HG02798 (cell line): ENCODE results near the gene ATP6V1B1.
A peak's percentile ranks its signal among the peaks of the same experiment; 100 is the strongest.

ENCODE experiments used
- ATAC-seq: cut with Tn5 transposase; IDR thresholded peaks from one replicate; pipeline ENCODE4 v1.9.1; 2021; ENCODE audit warnings: mild to moderate bottlenecking; ENCODE audit not compliant: unreplicated experiment, poor library complexity

ATP6V1B1 gene

DNA sequence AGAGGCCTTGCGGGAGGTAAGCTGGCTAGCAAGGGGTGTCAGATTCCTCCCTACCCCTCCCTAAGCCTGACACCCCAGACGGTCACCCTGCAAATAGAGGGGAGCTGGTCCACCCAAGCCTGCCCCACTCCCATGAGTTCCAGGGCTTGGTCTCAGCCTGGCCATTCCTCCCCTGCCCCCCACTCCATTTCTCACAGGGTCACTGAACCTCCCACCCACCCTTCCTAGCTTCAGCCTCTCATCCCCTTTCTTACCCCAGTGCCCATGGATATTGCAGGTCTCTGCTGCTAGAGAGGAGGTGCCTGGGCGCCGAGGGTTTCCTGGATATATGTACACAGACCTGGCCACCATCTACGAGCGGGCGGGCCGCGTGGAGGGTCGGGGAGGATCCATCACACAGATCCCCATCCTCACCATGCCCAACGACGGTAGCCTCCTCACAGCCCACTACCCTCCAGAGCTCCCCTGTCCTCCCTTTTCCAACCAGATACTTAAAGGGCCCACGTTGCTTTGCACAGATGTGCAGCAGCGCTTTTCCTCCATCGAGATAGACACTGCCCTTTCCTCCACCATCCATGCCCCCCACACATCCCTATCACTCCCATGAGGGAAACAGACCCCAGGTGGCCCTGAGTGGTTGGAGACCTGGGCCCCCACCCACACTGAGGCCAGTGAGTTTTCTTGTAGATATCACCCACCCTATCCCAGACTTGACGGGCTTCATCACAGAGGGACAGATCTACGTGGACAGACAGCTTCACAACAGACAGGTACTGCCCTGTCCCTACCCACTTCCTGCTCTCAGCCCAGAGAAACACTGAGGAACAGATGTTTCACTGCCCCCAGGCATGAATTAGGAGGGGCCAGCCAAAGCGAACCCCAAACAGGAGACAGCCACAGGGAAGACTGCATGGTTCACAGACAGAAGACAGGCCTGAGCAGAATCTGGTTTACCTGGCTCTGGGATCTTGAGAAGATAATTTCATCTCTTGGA lies 27.5 kb downstream of the ATP6V1B1 start:
- no peak for ATAC-seq

- no peak for ATAC-seq
Observed at GRCh38 chr2:70964133-70964532, 28.4 kb downstream of the ATP6V1B1 start.

- ATAC-seq, result peak; percentile 87
Observed at GRCh38 chr2:70964596-70965386, 29.1 kb downstream of the ATP6V1B1 start.

GRCh38 chr2:70965506-70965905 lies 29.8 kb downstream of the ATP6V1B1 start:
- no peak for ATAC-seq

DNA sequence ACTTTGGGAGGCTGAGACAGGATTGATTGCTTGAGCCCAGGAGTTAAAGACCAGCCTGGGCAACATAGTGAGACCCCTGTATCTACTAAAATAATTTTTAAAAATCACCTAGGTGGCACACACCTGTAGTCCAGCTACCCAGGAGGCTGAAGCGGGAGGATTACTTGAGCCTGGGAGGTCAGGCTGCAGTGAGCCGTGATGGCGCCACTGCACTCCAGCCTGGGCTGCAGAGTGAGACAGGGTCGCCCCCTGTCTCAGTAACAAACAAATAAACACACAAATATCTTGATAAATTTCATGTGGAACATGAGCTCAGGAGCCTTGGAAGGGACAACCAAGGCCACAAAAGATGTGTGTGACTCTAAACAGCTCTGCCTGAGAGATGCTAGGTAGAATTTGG lies 31.0 kb downstream of the ATP6V1B1 start:
- ATAC-seq, result no peak

GRCh38 chr2:70967189-70967588 lies 31.5 kb downstream of the ATP6V1B1 start:
- no peak for ATAC-seq

DNA sequence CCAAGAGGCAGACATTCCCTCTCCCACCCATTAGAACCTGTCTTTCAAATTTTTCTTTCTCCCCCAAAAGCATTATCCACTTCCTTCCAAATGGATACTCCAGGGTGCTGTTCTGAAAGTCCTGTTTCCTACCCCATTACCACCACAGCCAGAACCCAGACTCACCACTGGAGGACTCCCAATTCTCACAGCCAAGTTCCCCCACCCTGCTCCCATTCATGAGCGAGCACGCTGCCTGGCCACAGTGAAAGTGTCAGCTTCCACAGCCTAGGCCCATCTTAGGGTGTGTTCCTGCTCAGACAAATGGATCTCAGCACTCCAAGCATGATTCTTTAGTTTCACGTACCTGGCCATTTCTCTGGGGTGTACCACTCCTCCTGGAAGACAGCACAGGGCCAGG lies 38.9 kb downstream of the ATP6V1B1 start:
- no peak for ATAC-seq

DNA sequence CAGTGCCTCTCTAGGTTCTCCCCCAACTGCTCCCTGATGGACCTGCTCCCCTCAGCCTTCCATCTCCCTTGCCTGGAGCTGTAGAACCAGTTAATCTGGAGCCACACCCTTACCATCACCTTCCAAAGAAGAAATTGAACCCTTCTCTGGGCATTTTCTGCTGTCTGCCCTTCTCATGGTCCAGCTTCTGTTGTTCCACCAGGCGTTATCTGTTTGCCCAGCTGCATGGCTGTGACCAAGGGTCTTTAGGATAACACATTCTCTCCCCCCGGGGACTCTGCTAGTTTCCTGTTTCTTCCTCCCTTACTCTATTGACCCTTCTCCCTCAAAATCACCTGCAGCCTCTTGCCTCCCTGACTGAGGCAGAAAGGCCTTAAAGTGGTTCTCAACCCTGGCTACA lies 39.5 kb downstream of the ATP6V1B1 start:
- no peak for ATAC-seq

- no peak for ATAC-seq
Observed at GRCh38 chr2:70977605-70978205, 42.0 kb downstream of the ATP6V1B1 start.

GRCh38 chr2:70978341-70979179 lies 42.9 kb downstream of the ATP6V1B1 start, which contains the start of gene ANKRD53:
ANKRD53 (plus strand) TSS chr2:70978630; CDS start chr2:70978646, 16 bp downstream.
- ATAC-seq, result peak; percentile 43

GRCh38 chr2:70979180-70979488 lies 43.4 kb downstream of the ATP6V1B1 start:
- ATAC-seq, result no peak

GRCh38 chr2:70979626-70980025 lies 43.9 kb downstream of the ATP6V1B1 start:
- no peak for ATAC-seq

- no peak for ATAC-seq
Observed at GRCh38 chr2:70981421-70981820, 45.7 kb downstream of the ATP6V1B1 start.

DNA sequence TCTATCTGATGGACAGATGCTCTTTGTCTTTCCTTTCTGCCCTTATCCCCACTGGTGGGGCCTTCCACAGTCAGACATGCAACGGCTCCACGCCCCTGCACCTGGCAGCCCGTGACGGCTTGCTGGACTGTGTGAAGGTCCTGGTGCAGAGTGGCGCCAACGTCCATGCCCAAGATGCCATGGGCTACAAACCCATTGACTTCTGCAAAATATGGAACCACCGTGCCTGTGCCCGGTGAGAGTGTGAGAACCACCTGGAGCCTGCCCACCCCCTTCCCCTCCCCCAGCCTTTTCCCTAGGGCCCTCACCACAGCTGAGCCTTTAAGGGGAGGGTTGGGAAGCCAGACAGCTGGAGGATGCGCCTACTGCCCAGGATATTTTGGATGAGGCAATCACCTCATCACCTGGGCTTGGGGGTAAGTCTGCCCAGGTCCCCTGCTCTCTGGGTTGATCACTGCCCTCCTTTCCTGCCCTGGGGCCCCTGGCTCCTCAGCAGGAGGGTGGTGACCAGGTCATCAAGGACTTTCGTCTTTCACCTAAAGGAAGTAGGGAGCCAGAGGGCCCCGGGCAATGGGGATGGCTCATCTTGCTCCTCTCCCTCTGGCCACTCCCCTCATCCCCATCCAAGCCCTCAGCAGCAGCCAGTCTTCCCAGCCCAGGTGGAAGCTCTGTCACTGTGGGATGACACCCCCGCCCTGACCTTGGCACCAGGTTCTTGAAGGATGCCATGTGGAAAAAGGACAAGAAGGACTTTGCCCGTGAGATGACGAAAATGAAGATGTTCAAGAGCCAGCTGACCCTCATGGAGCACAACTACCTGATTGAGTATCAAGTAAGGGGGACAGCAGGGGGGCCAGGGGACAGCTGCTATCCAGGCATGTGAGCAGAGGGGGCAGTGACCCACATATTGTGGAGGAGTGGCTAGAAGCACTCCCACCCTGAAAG lies 46.4 kb downstream of the ATP6V1B1 start:
- ATAC-seq, result no peak

- ATAC-seq, result no peak
Observed at GRCh38 chr2:70982971-70983370, 47.3 kb downstream of the ATP6V1B1 start.

- ATAC-seq, result no peak
Observed at GRCh38 chr2:70983506-70984227, 48.0 kb downstream of the ATP6V1B1 start.

DNA sequence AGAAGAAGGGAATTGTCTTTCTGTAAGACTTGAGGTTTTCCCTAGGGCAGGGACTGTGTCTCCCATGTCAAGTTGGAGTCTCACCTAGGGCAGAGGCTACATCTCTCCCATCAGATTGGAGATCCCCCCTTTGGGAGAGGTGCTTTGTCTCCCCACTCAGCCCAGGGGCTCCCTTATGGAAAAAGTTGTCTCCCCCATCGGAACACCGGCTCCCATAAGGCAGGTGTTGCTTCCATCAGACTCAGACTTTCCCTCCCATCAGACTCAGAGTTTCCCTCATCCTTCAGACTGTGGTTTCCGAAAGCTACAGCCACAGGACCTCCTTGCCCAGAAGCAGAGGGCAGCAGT lies 48.5 kb downstream of the ATP6V1B1 start:
- no peak for ATAC-seq

DNA sequence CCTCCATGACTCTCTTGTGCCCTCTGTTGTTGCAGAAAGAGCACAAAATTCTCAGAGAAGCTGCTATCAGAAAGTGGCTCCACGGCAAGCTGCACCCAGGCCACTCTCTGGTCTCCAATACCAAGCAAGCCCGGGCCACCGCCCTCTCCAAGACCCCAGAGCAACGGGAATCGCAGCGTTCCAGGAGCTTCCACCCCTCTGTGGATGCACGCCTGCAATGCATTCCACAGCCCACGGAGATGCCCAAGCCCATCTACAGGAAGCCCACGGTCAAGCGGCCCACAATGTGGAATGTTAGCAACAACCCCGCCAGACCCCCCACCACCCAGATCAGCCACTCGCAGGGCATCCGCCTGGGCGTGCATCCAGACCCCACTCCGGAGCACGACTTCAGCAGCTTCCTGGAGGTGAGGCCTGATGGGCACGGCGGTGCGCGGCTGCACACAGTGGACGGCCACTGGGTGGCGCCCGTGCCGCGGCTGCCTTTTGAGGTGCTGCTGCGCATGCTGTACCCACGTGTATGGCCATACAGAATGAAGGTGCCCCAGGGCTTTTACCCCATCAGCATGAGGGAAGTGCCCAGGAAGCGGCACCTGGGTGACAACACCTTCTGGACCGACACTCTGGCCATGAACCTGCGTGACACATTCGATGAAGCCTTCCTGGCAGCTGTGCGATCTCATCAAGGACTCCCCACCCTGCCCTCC lies 49.0 kb downstream of the ATP6V1B1 start:
- ATAC-seq, result peak; percentile 95
